ENCODE data around the gene SLC9A7.

GRCh38 chrX:46630141-46630540 lies 128.8 kb downstream of the SLC9A7 start:
- TF ChIP-seq, protein P1, sequence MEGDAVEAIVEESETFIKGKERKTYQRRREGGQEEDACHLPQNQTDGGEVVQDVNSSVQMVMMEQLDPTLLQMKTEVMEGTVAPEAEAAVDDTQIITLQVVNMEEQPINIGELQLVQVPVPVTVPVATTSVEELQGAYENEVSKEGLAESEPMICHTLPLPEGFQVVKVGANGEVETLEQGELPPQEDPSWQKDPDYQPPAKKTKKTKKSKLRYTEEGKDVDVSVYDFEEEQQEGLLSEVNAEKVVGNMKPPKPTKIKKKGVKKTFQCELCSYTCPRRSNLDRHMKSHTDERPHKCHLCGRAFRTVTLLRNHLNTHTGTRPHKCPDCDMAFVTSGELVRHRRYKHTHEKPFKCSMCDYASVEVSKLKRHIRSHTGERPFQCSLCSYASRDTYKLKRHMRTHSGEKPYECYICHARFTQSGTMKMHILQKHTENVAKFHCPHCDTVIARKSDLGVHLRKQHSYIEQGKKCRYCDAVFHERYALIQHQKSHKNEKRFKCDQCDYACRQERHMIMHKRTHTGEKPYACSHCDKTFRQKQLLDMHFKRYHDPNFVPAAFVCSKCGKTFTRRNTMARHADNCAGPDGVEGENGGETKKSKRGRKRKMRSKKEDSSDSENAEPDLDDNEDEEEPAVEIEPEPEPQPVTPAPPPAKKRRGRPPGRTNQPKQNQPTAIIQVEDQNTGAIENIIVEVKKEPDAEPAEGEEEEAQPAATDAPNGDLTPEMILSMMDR (IDR thresholded peaks at IDR 0.05): no peak
- no peak for TF ChIP-seq POLR2A (IDR thresholded peaks at IDR 0.05)

Data from adrenal gland (tissue), 5 donors.